GM19372 (cell line): ENCODE data around the gene MED10.

Source experiments
- ATAC-seq: cut with Tn5 transposase; IDR thresholded peaks from one replicate; pipeline ENCODE4 v1.9.1; 2021; ENCODE audit warnings: mild to moderate bottlenecking, low read depth, moderate library complexity; ENCODE audit not compliant: unreplicated experiment

MED10 gene, protein sequence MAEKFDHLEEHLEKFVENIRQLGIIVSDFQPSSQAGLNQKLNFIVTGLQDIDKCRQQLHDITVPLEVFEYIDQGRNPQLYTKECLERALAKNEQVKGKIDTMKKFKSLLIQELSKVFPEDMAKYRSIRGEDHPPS

GRCh38 chr5:6377905-6378765 lies at the start of gene MED10:
Gene MED10, minus strand, starts transcription at chr5:6378547. Its CDS starts 64 bp downstream, at chr5:6378483.
- peak; percentile 98 for ATAC-seq

GRCh38 chr5:6427694-6428093 lies 49.3 kb upstream of the MED10 start:
- no peak for ATAC-seq

DNA sequence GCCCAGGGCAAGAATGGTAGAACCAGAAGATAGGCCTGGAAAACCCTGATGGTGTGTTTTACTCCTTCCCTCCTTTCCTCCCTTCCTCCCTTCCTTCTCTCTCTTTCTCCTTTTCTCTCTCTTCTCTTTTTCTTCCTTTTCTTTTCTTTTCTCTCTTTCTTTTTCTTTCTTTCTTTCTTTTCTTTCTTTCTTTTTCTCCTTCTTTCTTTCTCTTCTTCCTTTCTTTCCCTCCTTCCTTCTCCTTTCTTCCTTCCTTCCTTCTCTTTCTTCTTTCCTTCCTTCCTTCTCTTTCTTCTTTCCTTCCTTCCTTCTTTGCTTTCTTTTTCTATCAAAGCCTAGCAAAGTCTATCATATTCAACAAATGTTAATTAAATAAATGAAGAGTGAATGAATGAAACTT lies 46.4 kb upstream of the MED10 start:
- ATAC-seq = no peak

DNA sequence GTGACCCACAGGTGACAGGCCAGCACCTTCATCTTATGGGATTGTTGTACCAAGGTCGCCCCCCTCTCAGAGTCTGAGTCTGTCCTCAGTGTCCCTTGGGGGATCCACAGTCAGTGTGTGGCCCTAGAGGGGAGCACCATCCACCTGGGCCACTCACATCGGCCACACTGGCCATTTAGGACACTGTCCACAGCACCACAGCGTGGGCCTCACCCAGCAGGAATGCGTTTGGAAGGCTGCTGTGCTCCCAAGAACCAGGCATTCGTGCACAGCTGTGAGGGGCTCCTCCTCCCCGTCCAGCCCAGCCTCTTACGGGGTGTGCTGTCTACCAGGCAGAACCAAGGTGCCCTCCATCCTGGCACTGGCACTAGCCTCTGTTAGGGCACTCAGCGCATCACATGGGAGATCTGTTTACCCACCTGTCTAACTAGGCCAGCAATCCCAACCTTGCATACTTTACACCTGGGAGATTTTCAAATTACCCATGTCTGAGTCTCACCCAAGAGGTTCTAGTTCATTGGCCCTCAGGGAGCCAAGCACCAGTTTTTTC lies 45.8 kb upstream of the MED10 start:
- ATAC-seq = no peak

GRCh38 chr5:6423327-6424109 lies 45.2 kb upstream of the MED10 start:
- ATAC-seq = no peak

- ATAC-seq = no peak
These were observed 41.0 kb upstream of the MED10 start for GRCh38 chr5:6419340-6419852.

- ATAC-seq = no peak
These were observed 40.4 kb upstream of the MED10 start for GRCh38 chr5:6418679-6419276.

- ATAC-seq = no peak
These were observed 39.3 kb upstream of the MED10 start for GRCh38 chr5:6417657-6418056.

- no peak for ATAC-seq
These were observed 34.5 kb upstream of the MED10 start for GRCh38 chr5:6412811-6413210.

DNA sequence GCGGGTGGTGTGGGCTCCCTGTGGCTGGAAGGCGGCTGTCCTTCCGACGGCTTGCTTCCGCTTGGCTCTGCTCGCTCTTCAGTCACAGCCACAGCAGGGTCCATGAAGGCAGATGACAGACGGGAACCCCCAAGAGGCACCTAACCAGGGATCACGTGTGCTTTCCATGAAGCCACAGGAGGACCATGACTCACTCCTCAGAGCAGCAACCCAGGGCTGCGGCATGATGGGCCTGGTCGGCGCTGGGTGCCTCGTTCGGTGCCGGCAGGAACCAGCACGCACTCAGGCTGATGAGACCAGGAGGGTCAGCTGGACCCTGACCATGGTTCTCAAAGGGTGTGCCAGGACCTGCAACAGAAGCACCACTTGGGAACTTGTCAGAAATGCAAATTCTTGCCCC lies 32.8 kb upstream of the MED10 start:
- ATAC-seq = no peak

DNA sequence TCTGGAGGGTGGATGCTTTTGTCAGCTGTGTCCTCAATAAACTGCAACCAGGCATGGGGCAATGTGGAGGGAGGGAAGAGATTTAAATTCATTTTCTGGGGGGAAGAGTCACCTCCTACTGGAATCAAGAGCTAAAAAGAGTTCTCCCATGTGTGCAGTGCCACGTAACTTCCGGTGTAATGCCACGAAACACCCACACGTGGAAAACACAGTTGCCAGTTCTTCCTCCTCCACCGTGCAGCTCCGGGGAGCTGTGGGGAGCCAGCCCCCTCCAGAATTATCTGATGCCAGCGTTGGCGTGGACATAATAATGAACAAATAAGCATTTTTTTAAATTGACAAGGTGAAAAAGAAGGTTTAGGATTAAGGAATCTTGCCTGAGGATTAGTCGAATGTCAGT lies 32.1 kb upstream of the MED10 start:
- ATAC-seq = no peak

DNA sequence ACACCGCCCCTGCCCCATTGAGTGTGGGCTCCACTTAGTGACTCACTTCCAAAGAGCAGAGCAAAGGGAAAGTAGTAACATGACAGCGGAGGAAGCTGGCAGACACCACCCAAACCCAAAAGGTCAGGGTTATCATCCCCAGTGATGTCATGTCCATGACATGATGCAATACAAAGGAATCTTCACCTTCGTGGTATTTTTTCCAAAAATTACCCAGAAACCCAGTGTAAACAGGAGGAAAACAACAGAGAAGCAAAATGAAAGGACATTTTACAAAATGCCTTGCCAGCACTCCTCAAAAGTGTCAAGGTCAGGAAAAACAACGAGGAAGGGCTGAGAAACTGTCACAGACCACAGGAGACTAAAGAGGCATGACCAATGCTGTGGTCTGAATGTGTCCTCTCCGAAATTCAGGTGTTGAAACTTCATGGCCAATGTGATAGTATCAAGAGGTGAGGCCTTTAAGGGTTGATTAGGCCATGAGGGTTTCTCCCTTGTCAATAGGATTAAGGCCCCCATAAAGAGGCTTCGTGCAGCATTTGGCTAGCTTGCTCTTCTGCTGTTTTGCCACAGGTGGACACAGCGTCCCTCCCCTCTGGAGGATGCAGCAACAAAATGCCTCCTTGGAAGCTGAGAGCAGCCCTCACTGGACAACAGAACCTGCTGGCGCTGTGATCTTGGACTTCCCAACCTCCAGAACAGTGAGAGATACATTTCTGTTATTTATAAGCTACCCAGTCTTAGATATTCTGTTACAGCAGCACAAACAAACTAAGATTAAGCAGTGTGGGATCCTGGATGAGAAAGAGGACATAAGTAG lies 30.5 kb upstream of the MED10 start:
- ATAC-seq = no peak

GRCh38 chr5:6408260-6408596 lies 29.9 kb upstream of the MED10 start:
- no peak for ATAC-seq

GRCh38 chr5:6407558-6408259 lies 29.4 kb upstream of the MED10 start:
- no peak for ATAC-seq

DNA sequence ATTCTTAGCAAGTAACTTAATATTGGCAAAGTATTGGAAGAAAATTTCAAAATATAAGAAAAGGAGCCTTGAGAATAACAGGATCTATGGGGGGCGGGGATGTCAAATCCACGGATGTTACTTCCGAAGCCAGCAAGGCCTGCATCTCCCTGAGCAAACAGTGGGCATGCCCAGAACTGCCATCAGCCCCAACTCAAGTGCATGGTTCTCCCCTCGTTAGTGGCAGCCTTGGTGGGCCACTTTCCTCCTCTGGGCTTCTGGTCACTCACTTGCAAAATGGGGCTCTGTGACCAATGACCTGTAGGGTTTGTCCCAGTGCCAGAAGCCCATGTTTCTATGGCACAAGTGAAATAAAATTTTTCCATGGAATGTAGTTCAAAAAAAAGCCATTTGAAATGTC lies 27.2 kb upstream of the MED10 start:
- no peak for ATAC-seq

DNA sequence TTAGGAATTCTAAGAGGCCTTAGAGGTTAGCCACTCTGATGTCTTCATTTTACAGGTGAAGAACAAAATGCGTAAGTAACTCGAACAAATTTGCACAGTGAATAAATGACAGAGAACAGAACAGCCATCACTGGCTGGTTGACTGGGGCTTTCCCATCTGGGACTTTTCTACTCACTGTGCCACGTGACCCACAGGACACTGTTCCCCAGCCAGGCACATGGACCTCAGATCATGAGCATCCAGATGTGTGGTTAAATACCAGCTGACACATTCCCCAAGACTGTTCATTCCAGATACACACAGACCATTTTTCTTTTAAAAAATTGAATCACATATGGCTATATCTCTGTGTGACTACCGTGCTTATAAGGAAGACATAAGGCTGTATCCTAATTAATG lies 25.8 kb upstream of the MED10 start:
- ATAC-seq = no peak

- ATAC-seq = no peak
These were observed 25.1 kb upstream of the MED10 start for GRCh38 chr5:6403416-6403815.

- ATAC-seq = no peak
These were observed 24.6 kb upstream of the MED10 start for GRCh38 chr5:6402939-6403338.

DNA sequence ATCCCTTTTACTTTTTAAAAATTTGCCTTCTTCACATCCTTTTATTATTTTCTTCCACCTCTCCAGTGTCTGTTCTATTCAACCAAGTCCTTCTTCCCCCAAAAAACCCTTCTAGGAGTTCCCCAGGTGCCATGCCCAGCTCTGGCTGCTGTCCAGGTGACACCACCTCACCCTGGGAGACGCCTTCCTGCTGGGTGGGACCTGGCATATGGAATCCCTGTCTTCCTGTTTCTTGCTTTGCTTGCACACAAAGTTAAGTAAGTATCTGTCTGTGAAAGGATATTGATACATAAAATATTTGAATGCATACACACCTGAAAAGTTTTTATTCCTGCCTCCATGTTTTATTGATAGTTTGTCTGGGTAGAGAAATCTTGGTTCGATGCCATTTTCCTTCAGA lies 23.1 kb upstream of the MED10 start:
- ATAC-seq = no peak
